Activated CD4-positive, alpha-beta T cell treated with anti-CD3 and anti-CD28 coated beads, Interleukin-2, amount 10 ng/mL, durations not matched to agents 24 days and 14 days (primary cell): ENCODE results near the gene TDRD15. TPM values are rescaled to one million over a fixed set of nuclear protein-coding genes. Genes with fewer than 3 reads are reported as not detected.
"Not testable (repeated sequence)": the region's sequence is repeated elsewhere in the genome, so short reads cannot be mapped to it uniquely, and the experiment has no call there.

Experiments
- DNase-seq: peaks from one replicate; pipeline ENCODE4 v3.0.0; 2022
- H3K27ac Mint-ChIP-seq: one replicate; pipeline ENCODE4 v1.8.0; 2022; ENCODE audit warnings: mild to moderate bottlenecking, mixed read lengths
- H3K27me3 Mint-ChIP-seq: one replicate; pipeline ENCODE4 v1.8.0; 2022; ENCODE audit warnings: mixed read lengths
- H3K36me3 Mint-ChIP-seq: one replicate; pipeline ENCODE4 v1.8.0; 2022; ENCODE audit warnings: low read depth, mild to moderate bottlenecking, mixed read lengths
- H3K4me1 Mint-ChIP-seq: one replicate; pipeline ENCODE4 v1.8.0; 2021; ENCODE audit warnings: mixed read lengths
- H3K4me3 Mint-ChIP-seq: one replicate; pipeline ENCODE4 v1.8.0; 2022; ENCODE audit warnings: mild to moderate bottlenecking, moderate library complexity, mixed read lengths
- H3K9me3 Mint-ChIP-seq: one replicate; pipeline ENCODE4 v1.8.0; 2021; ENCODE audit warnings: mixed read lengths
- intact Hi-C: fragments of 100-400 bp; cut with micrococcal nuclease; formaldehyde crosslinking; loops from one replicate; pipeline ENCODE4 v1.15.1; 2023
- total RNA-seq: library from RNA; stranded (reverse); gene quantifications from 2 replicates; pipeline ENCODE4 v1.2.3, GENCODE V29; 2022

The TDRD15 gene
- total RNA-seq, result not detected in 2 replicates

DNA sequence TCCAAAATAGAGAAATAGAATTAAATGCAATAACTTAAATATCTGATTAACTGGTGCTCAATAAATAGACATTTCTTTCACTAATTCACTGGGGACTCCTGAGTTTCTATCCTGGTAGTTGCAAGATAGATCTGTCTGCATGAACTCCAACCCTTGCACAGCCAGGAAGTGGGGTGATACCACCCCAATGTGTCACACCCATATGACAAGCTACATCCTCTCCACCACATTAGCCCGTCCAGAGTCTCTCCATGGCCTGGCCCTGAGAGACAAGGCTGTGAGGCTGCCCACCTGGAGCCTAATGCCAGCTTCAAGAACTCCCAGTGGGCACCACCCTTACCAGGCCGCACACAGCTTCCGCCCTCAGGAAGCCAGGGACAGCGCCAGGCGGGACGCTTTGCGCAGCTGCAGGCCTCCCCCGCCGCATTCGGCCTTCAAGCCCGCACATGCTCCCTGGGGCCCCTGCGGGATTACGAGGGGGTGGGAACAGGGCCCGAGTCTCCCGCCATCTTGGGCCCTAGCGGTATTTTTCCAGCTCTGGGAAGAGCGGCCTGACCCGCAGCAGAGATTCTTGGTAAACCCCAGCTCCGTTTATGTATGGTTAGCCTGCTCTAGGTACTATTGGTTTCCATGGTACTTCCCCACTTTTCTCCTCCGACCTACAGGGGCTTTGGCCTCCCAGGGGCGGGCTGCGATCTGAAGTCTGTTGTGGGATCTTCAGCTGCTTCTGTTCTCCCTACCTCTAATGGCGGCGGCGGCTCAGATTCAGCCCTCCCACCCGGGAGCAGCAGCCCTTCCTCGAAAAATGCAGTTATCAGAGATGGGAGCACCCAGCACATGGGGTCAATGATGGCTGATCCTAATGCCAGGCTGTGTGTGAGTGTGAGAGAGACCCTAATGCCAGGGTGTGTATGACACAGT is at the start of gene TDRD15:
TSS of gene TDRD15 (plus strand) at position 496 of the 921 bp plus-strand sequence. CDS start 13,500 bp downstream, outside the sequence.
- Mint-ChIP-seq H3K4me1 (no peaks in the 10 kb centered on the region), H3K27ac (no peak within 1 kb of the TSS), H3K27me3 (peaks cover 2% of the 10 kb centered on the region), H3K4me3 (no peak within 1 kb of the TSS), H3K9me3 (no peaks in the 10 kb centered on the region), H3K36me3 (no peaks in the 10 kb centered on the region)
- intact Hi-C loops, result no loop called here
- DNase-seq, result no peak

DNA sequence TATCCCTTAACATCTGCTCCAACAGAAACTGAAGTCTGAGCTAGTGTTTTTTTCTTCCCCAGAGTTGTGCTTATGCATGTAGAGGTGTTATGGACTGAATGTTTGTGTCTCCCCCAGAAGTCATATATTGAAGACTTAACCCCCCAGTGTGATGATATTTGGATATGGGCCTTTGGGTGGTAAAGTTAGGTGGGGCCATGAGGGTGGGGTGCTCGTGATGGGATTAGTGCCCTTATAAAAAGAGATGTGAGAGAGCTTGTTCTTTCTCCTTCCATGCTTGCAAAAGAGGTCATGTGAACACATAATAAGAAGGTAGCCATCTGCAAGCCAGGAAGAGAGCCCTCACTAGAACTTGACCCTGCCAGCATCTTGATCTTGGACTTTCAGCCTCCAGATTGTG is 45.5 kb upstream of the TDRD15 start:
- H3K36me3 Mint-ChIP-seq, result no peaks in the 10 kb centered on the region
- no peaks in the 10 kb centered on the region for H3K4me1 Mint-ChIP-seq
- H3K27me3 Mint-ChIP-seq, result no peaks in the 10 kb centered on the region
- no peaks in the 10 kb centered on the region for H3K9me3 Mint-ChIP-seq
- no peak for DNase-seq
- intact Hi-C loops, result no loop called here
- no peak overlapping the region for H3K4me3 Mint-ChIP-seq
- no peak overlapping the region for H3K27ac Mint-ChIP-seq

DNA sequence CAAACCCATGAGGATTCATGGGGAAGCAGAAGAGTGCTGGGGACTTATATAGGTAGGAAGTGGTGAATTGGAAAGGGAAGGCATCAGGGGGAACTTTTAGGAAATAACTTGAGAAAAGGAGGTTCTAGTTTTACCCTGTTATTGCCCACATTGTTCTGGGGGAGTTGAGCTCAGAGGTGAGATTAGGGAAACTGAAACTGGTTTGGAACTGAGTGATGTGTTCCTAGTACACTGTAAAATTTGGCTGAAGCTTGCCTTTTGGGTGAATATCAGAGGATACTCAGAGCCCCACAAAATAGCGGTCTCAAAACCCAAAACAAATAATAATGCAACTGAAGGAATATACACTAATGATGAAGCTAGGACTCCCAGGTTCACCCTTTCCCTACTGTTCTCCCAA is 40.3 kb upstream of the TDRD15 start:
- no peaks in the 10 kb centered on the region for H3K27me3 Mint-ChIP-seq
- intact Hi-C loops, result no loop called here
- no peaks in the 10 kb centered on the region for H3K9me3 Mint-ChIP-seq
- no peaks in the 10 kb centered on the region for H3K4me1 Mint-ChIP-seq
- no peaks in the 10 kb centered on the region for H3K36me3 Mint-ChIP-seq
- H3K27ac Mint-ChIP-seq, result no peak overlapping the region
- no peak for DNase-seq
- H3K4me3 Mint-ChIP-seq, result no peak overlapping the region

DNA sequence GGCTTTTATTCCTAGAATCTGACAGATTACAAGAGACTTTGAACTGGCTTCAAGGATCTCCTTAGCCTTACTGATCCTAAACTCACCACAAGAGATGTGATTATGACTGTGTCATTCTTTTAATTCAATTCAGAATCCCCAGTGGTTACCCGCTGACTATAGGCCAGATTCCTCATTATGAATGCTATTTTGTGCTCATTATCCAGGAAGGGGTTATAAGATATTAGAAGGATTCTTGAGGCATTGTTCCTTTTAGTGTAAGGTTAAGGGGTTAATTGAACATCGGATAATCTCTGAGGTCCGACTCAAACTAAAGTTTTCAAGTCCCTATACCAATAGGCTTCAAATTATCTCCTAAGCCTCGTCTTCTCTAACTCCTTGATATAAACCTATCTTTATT is 39.4 kb upstream of the TDRD15 start:
- Mint-ChIP-seq H3K4me1 (no peaks in the 10 kb centered on the region), H3K4me3 (no peak overlapping the region), H3K27ac (no peak overlapping the region), H3K9me3 (no peaks in the 10 kb centered on the region), H3K27me3 (no peaks in the 10 kb centered on the region), H3K36me3 (no peaks in the 10 kb centered on the region)
- no peak for DNase-seq
- intact Hi-C loops, result no loop called here

DNA sequence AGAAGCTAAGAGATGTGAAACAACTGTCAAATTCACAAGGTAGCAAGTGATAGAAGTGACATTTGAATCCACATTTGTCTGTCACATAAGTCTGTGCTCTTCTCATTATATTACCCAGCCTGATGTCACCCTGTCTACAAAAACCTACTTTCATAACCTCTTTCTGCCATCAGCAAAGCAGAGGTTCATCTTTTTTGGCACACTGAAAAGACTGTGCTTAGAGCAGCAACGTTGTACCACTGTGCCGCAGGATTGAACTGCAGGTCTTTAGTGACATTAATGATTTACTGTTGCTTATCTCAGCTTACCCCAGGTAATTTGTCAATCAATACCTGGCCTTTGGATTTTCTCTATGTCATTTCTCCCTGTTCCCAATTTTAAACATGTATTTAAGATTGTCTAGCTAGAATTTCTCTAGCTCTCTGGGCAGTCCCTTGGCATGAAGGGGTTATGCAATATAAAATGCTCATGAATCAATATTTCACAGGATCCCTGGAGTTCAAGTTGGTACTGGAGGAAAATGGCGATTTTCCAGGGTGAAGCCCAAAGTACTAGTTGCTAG is 31.4 kb upstream of the TDRD15 start:
- intact Hi-C loops, result no loop called here
- H3K4me3 Mint-ChIP-seq, result no peak overlapping the region
- H3K27ac Mint-ChIP-seq, result no peak overlapping the region
- no peaks in the 10 kb centered on the region for H3K4me1 Mint-ChIP-seq
- DNase-seq, result no peak
- no peaks in the 10 kb centered on the region for H3K36me3 Mint-ChIP-seq
- H3K27me3 Mint-ChIP-seq, result no peaks in the 10 kb centered on the region
- H3K9me3 Mint-ChIP-seq, result no peaks in the 10 kb centered on the region

DNA sequence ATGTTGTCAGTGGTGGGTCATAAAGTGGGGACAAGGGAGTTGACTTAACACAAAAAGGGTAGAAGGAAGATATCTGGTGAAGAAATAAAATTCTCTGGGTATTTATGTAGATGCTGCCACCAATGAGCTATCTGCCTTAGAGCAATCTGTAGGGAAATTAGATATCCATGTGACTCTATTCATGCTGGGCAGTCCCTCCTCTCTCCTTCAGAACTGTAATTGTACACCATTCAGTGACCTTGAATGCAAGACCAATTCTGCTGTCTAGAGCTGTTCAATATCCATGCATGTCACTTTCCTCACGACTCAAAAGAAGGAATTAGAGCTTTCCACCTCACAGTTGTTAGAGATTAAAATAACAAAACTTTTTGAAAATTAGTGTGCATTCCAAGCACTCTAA is 28.6 kb upstream of the TDRD15 start:
- Mint-ChIP-seq H3K27ac (no peak overlapping the region), H3K4me3 (no peak overlapping the region), H3K4me1 (no peaks in the 10 kb centered on the region), H3K9me3 (no peaks in the 10 kb centered on the region), H3K36me3 (no peaks in the 10 kb centered on the region), H3K27me3 (no peaks in the 10 kb centered on the region)
- no peak for DNase-seq
- intact Hi-C loops, result no loop called here

DNA sequence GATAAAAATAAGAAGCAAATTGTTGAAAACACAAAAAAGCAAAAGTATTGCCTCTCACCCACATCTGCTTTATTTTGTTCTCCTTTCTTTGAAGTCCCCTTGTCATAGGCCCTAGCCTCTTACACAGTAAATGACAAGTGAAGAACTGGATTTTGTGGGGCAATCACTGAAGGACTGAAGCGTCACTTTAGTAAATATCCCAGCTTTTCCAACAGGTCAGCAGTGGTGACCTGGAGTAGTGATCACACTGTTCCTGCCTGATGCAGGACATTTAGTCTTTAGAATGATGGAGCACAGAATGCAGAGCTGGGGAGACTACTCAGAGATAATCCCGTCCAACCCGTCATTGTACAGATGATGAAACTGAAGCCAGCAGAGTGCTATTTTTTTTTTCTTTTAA is 28.1 kb upstream of the TDRD15 start:
- no peaks in the 10 kb centered on the region for H3K36me3 Mint-ChIP-seq
- DNase-seq, result no peak
- H3K4me1 Mint-ChIP-seq, result no peaks in the 10 kb centered on the region
- H3K27ac Mint-ChIP-seq, result no peak overlapping the region
- H3K4me3 Mint-ChIP-seq, result no peak overlapping the region
- H3K27me3 Mint-ChIP-seq, result no peaks in the 10 kb centered on the region
- intact Hi-C loops, result no loop called here
- no peaks in the 10 kb centered on the region for H3K9me3 Mint-ChIP-seq

DNA sequence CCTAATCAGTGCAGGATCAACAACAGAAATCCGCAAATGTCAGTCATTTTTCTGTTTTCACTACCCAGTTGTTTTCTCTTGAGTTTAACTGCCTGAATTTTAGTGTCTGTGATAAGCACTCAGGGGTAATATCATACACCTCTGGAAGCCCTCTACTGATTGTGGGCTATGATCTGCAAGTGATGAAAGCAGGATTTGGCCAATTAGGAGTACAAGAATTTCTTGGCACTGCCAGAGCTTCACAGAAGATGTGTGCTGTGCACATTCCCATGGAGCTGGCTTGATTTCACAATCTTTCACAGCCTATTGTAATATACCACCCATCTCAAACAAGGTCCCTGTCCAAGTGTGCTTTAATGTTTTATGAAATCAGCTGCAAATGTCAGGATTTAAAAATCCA is 27.3 kb upstream of the TDRD15 start:
- Mint-ChIP-seq H3K27ac (no peak overlapping the region), H3K4me3 (no peak overlapping the region), H3K27me3 (no peaks in the 10 kb centered on the region), H3K4me1 (no peaks in the 10 kb centered on the region), H3K36me3 (no peaks in the 10 kb centered on the region), H3K9me3 (no peaks in the 10 kb centered on the region)
- DNase-seq, result no peak
- intact Hi-C loops, result no loop called here

DNA sequence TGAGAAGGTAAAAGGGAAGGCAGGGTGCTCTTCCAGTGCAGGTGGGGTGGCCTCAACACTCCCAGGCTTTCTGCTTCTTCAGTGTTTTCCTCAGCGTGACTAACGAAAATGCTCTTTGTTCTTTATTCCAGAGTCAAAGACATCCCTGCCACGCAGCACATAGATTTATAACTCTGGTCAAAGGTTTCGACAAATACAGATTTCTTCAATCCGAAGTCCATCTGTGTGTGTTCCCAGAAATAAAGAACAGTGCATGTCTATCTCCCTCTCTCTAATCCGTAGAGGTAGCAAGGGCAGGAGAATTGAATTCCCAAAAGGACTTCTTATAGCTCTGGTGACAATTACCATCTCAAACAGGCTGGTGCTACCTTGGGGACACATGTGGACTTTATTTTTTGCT is 26.4 kb upstream of the TDRD15 start:
- Mint-ChIP-seq H3K27me3 (no peaks in the 10 kb centered on the region), H3K27ac (no peak overlapping the region), H3K9me3 (no peaks in the 10 kb centered on the region), H3K4me1 (no peaks in the 10 kb centered on the region), H3K4me3 (no peak overlapping the region), H3K36me3 (no peaks in the 10 kb centered on the region)
- DNase-seq, result no peak
- intact Hi-C loops, result no loop called here

DNA sequence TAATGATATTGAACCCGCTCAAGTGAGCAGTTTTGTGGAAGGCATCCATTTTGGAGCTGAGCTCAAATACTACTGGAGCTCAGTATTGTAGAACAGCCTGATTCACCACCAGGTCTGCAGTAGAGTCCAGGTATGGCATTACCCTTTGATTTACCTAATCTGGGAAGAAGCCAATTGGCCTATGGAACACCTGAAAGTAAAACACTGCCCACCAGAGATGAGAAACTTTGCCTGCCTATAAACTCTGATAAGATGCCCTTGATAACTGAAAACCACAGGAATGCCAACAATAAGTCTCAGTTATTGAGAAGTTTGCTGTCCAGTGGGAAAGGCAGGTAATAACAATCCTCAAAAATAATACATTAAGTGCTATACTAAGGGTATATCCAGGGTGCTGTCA is 25.5 kb upstream of the TDRD15 start:
- intact Hi-C loops, result no loop called here
- no peaks in the 10 kb centered on the region for H3K36me3 Mint-ChIP-seq
- H3K4me3 Mint-ChIP-seq, result no peak overlapping the region
- H3K27ac Mint-ChIP-seq, result no peak overlapping the region
- DNase-seq, result no peak
- H3K27me3 Mint-ChIP-seq, result no peaks in the 10 kb centered on the region
- no peaks in the 10 kb centered on the region for H3K9me3 Mint-ChIP-seq
- H3K4me1 Mint-ChIP-seq, result no peaks in the 10 kb centered on the region

DNA sequence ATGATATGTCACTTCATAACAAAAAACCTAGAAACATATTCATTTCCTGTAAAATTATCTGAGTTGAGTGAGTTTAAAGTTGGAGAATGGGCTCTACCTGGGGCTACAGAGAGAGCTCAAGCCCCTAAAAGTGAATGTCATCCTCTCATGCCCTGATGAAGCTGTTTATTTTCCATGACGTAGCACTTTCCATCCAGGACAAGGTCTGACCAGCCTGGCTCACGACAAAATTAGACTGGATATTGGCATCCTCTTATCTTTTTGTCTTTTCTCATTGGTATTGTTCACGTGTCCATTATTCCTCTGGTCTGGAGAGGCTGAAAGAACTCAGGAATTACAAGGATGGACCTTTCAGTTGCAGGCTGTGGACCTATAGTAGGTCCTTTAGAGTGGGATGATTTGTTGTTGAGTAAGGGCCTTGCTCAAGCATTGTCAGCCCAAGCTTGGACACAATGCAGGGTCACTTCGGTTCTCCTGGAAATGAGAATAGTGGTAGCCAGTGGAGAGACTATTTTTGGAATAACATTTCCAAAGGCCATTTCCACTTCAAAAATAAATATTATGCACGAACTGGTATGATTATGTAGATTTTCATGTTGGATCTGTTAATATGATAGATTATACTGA is 24.4 kb upstream of the TDRD15 start:
- H3K9me3 Mint-ChIP-seq, result no peaks in the 10 kb centered on the region
- intact Hi-C loops, result no loop called here

DNA sequence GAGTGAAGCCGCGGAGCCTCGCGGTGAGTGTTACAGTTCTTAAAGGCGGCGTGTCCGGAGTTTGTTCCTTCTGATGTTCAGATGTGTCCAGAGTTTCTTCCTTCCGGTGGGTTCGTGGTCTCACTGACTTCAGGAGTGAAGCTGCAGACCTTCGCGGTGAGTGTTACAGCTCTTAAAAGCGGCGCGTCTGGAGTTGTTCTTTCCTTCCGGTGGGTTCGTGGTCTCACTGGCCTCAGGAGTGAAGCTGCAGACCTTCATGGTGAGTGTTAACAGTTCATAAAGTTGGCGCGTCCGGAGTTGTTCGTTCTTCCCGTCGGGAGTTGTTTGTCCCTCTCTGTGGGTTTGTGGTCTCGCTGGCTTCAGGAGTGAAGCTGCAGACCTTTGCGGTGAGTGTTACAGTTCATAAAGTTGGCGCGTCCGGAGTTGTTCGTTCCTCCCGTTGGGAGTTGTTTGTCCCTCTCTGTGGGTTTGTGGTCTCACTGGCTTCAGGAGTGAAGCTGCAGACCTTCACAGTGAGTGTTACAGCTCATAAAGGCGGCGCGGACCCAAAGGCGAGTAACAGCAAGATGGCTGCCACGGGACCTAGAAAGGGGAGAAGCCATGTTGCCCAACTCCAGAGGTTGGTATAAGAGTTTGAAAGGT is 22.1 kb upstream of the TDRD15 start:
- intact Hi-C loops, DNase-seq: not testable (repeated sequence)

More for the DNA sequence above, 24.4 kb upstream of the TDRD15 start:
- Mint-ChIP-seq H3K4me3 (no peak overlapping the region), H3K36me3 (no peaks in the 10 kb centered on the region), H3K4me1 (no peaks in the 10 kb centered on the region), H3K27me3 (no peaks in the 10 kb centered on the region), H3K27ac (no peak overlapping the region)
- DNase-seq, result no peak

DNA sequence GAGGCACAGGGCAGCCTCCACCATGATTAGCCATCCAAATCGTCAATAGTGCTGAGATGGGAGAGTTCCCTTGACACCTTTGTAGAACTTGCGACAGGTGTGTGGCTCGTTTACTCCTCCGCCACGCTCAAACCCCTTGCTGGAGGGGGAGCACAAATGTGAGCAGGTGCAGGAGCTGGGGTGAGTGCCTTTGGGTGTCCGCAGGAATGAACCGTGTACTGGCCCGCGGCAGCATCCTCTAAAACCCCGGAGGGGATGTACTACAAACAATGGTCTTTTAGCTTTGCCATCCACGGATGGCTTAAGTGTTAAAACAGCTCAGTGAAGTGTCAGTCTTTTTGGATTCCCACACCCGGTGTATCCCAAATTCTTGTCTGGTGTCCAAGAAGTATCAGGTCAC is 21.4 kb upstream of the TDRD15 start:
- Mint-ChIP-seq H3K9me3 (no peaks in the 10 kb centered on the region), H3K27ac (no peak overlapping the region), H3K4me1 (no peaks in the 10 kb centered on the region), H3K4me3 (no peak overlapping the region), H3K27me3 (no peaks in the 10 kb centered on the region), H3K36me3 (no peaks in the 10 kb centered on the region)
- intact Hi-C loops, result no loop called here
- no peak for DNase-seq

More for the DNA sequence above, 22.1 kb upstream of the TDRD15 start:
- H3K9me3 Mint-ChIP-seq, H3K36me3 Mint-ChIP-seq, H3K27ac Mint-ChIP-seq, H3K27me3 Mint-ChIP-seq, H3K4me1 Mint-ChIP-seq, H3K4me3 Mint-ChIP-seq: not testable (repeated sequence)

DNA sequence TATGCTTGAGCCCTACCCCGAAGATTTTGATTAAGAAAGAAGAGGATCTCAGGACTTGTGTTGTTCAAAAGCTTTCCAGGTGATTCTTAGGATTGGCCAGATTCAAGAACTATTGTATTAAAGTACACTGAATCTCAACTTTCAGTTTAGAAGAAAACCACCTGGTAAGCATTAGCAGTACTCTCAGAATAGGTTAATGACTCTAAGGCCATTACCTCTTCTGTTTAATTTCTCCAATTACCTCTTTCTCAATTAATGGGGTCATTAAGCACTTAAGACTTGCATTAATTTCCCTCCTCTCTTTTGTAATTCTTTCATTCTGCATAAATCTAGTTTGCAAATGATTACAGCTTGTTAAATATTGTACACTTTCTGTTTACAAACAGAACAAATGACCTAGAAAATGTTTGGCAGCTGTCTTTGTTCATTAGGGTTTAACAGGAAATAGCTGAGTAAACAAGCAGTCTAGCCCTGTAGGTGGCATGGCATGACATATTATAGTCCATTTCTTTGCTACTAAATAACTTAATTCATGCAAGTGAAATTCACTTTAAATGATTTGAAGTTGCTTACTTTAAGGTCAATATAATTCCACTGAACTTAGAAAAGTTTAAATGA is 20.4 kb upstream of the TDRD15 start:
- H3K4me1 Mint-ChIP-seq, result no peaks in the 10 kb centered on the region
- intact Hi-C loops, result no loop called here
- H3K9me3 Mint-ChIP-seq, result no peaks in the 10 kb centered on the region
- no peak overlapping the region for H3K4me3 Mint-ChIP-seq
- H3K27me3 Mint-ChIP-seq, result no peaks in the 10 kb centered on the region
- no peak overlapping the region for H3K27ac Mint-ChIP-seq
- H3K36me3 Mint-ChIP-seq, result no peaks in the 10 kb centered on the region
- DNase-seq, result no peak
